GM21423 (cell line): ENCODE results near the gene HSD11B1L.

Source experiments
- ATAC-seq: cut with Tn5 transposase; IDR thresholded peaks from one replicate; pipeline ENCODE4 v1.9.1; 2021; ENCODE audit warnings: mild to moderate bottlenecking, moderate library complexity; ENCODE audit not compliant: unreplicated experiment

HSD11B1L gene

GRCh38 chr19:5666921-5667610, 13.8 kb upstream of the HSD11B1L start:
- ATAC-seq: no peak

- no peak for ATAC-seq
Observed at GRCh38 chr19:5667751-5668271, 13.0 kb upstream of the HSD11B1L start.

- ATAC-seq: no peak
Observed at GRCh38 chr19:5669212-5669611, 11.6 kb upstream of the HSD11B1L start.

- no peak for ATAC-seq
Observed at GRCh38 chr19:5671600-5671999, 9.2 kb upstream of the HSD11B1L start.

GRCh38 chr19:5672708-5673459, 7.9 kb upstream of the HSD11B1L start:
- ATAC-seq: no peak

GRCh38 chr19:5673752-5674151, 7.1 kb upstream of the HSD11B1L start:
- no peak for ATAC-seq

GRCh38 chr19:5674714-5675113, 6.1 kb upstream of the HSD11B1L start:
- ATAC-seq: no peak

- ATAC-seq: no peak
Observed at GRCh38 chr19:5676105-5676771, 4.6 kb upstream of the HSD11B1L start.

GRCh38 chr19:5676772-5677105, 4.1 kb upstream of the HSD11B1L start:
- no peak for ATAC-seq

GRCh38 chr19:5677136-5677535, 3.7 kb upstream of the HSD11B1L start:
- ATAC-seq: no peak

GRCh38 chr19:5677580-5677979, 3.2 kb upstream of the HSD11B1L start:
- ATAC-seq: no peak

GRCh38 chr19:5678071-5678718, 2.6 kb upstream of the HSD11B1L start:
- ATAC-seq: no peak

GRCh38 chr19:5679289-5680083, 1.3 kb upstream of the HSD11B1L start:
- no peak for ATAC-seq

- no peak for ATAC-seq
Observed at GRCh38 chr19:5680084-5680436, 767 bp upstream of the HSD11B1L start.

- no peak for ATAC-seq
Observed at GRCh38 chr19:5681391-5682106, 722 bp downstream of the HSD11B1L start.

GRCh38 chr19:5682107-5682482, 1.3 kb downstream of the HSD11B1L start:
- ATAC-seq: no peak

- ATAC-seq: no peak
Observed at GRCh38 chr19:5683177-5683886, 2.5 kb downstream of the HSD11B1L start.

GRCh38 chr19:5684694-5685430, 4.0 kb downstream of the HSD11B1L start:
- no peak for ATAC-seq

GRCh38 chr19:5686326-5686646, 5.5 kb downstream of the HSD11B1L start:
- no peak for ATAC-seq
